Left lung (tissue), 10 donors: ENCODE data around the gene RPL32. TPM values are rescaled to one million over a fixed set of nuclear protein-coding genes. Genes with fewer than 3 reads are reported as not detected.
"Not testable (repeated sequence)": the region's sequence is repeated elsewhere in the genome, so short reads cannot be mapped to it uniquely, and the experiment has no call there.

ENCODE experiments used
- ATAC-seq: fragments of 200-7000 bp; cut with Tn5 transposase; one replicate; pipeline ENCODE4 v1.9.1; 2020; ENCODE audit warnings: moderate library complexity
- DNase-seq, 4 donors: peaks; one replicate each; pipeline ENCODE4 v3.0.0-alpha.2; 2013 to 2020
- H3K27ac ChIP-seq, 2 donors: fragments of 200-600 bp; sonication (generic) in 1 of 2; one replicate each; pipeline versions ENCODE4 v1.5.0 to v1.8.0; 2020 to 2021
- H3K27me3 ChIP-seq, 2 donors: fragments of 200-600 bp; sonication (generic) in 1 of 2; one replicate each; pipeline versions ENCODE4 v1.5.0 to v1.8.0; 2020 to 2021
- H3K36me3 ChIP-seq, 2 donors: fragments of 200-600 bp; sonication (generic) in 1 of 2; one replicate each; pipeline versions ENCODE4 v1.5.0 to v1.8.0; 2020 to 2021
- H3K4me1 ChIP-seq, 2 donors: fragments of 200-600 bp; one replicate each; pipeline ENCODE4 v1.8.0; 2021
- H3K4me3 ChIP-seq, 2 donors: fragments of 200-600 bp; sonication (generic) in 1 of 2; one replicate each; pipeline versions ENCODE4 v1.5.0 to v1.8.0; 2020 to 2021; ENCODE audit warnings: mild to moderate bottlenecking in 1 of 2
- H3K9me3 ChIP-seq, 2 donors: fragments of 200-600 bp; sonication (generic) in 1 of 2; one replicate each; pipeline versions ENCODE4 v1.5.0 to v1.8.0; 2020 to 2021
- CTCF ChIP-seq, 2 donors: fragments of 200-600 bp; sonication (generic) in 1 of 2; IDR thresholded peaks; one replicate each; pipeline versions ENCODE4 v1.5.0 to v1.8.0; 2021; ENCODE audit warnings: antibody characterized with exemption in 2 of 2
- intact Hi-C, 2 donors: fragments of 100-400 bp; cut with DNase I; formaldehyde crosslinking; loops; one replicate each; pipeline versions ENCODE4 v1.11.2 to v1.14.2; 2022
- polyA plus RNA-seq, 6 donors: library from polyadenylated mRNA; unstranded; fragments of 120-200 nt; gene quantifications; one replicate each; pipeline ENCODE4 v1.2.1, GENCODE V29; 2013; ENCODE audit not compliant: insufficient read length in 6 of 6
- total RNA-seq, 2 donors: library from RNA; stranded (reverse); fragmentation: NEBNext Ultra II Directional; extraction: Animal tissue kit (Norgen Biotek cat#: 25700); gene quantifications; one replicate each; pipeline ENCODE4 v1.2.1, GENCODE V29; 2021
- donor health status: DM: no; HTN: yes; CAD: no.
- donor health status: DM: no; HTN: no; CAD: no.

The RPL32 gene
- total and polyA plus RNA-seq, 8 donors = 1,223 to 2,940 (median 2,469) TPM

GRCh38 chr3:12842469-12842868 is 1.1 kb upstream of the RPL32 start:
- H3K9me3 ChIP-seq = no peaks in the 10 kb centered on the region
- TF ChIP-seq CTCF (IDR thresholded peaks at IDR 0.05) = no peak
- H3K4me3 ChIP-seq = no peak overlapping the region
- peaks cover 0 to 27% of the 10 kb centered on the region in 2 donors for H3K36me3 ChIP-seq
- intact Hi-C loops = no loop called here
- no peak overlapping the region for H3K27ac ChIP-seq
- no peaks in the 10 kb centered on the region for H3K27me3 ChIP-seq
- DNase-seq = no peak
- no peak for ATAC-seq
- peaks cover 28 to 35% of the 10 kb centered on the region in 2 donors for H3K4me1 ChIP-seq

- DNase-seq = no peak
- H3K4me3 ChIP-seq = peak overlapping the region in 1 of 2 donors; percentile 88
Observed at GRCh38 chr3:12841970-12842328, 584 bp upstream of the RPL32 start.

GRCh38 chr3:12840591-12841148 is 695 bp downstream of the RPL32 start:
- ATAC-seq (peak; percentile 60), DNase-seq (no peak)
- Histone ChIP-seq H3K27ac (peak overlapping the region; percentile 92 to 98), H3K4me3 (peak overlapping the region; percentile 79 to 88), H3K4me1 (peaks cover 28 to 39% of the 10 kb centered on the region in 2 donors), H3K9me3 (no peaks in the 10 kb centered on the region), H3K27me3 (no peaks in the 10 kb centered on the region), H3K36me3 (peaks cover 1 to 45% of the 10 kb centered on the region in 2 donors)
- TF ChIP-seq CTCF (IDR thresholded peaks at IDR 0.05) = no peak
- intact Hi-C loops = no loop called here

More at GRCh38 chr3:12841970-12842328, 584 bp upstream of the RPL32 start:
- Histone ChIP-seq H3K4me1 (peaks cover 28 to 39% of the 10 kb centered on the region in 2 donors), H3K27ac (peak overlapping the region; percentile 92 to 98), H3K27me3 (no peaks in the 10 kb centered on the region), H3K36me3 (peaks cover 0 to 32% of the 10 kb centered on the region in 2 donors), H3K9me3 (no peaks in the 10 kb centered on the region)
- ATAC-seq = no peak
- intact Hi-C loops = no loop called here
- TF ChIP-seq CTCF (IDR thresholded peaks at IDR 0.05) = peak in 1 of 2 donors; percentile 11

- H3K27me3 ChIP-seq, intact Hi-C loops, H3K9me3 ChIP-seq, H3K27ac ChIP-seq, ATAC-seq, DNase-seq: not testable (repeated sequence)
- Histone ChIP-seq H3K36me3 (peaks cover 4 to 50% of the 10 kb centered on the region in 2 donors), H3K4me1 (peaks cover 28 to 39% of the 10 kb centered on the region in 2 donors), H3K4me3 (peak overlapping the region; percentile 79 to 88)
Observed at GRCh38 chr3:12840148-12840547, 1.2 kb downstream of the RPL32 start.

GRCh38 chr3:12839156-12839946 is 2.0 kb downstream of the RPL32 start:
- peak overlapping the region in 1 of 2 donors; percentile 88 for H3K4me3 ChIP-seq
- no peak for ATAC-seq

More at GRCh38 chr3:12839156-12839946, 2.0 kb downstream of the RPL32 start:
- H3K27ac ChIP-seq = no peak overlapping the region
- no peak for TF ChIP-seq CTCF (IDR thresholded peaks at IDR 0.05)
- no peak for DNase-seq
- no peaks in the 10 kb centered on the region for H3K27me3 ChIP-seq
- intact Hi-C loops = no loop called here
- H3K4me1 ChIP-seq = peaks cover 28 to 39% of the 10 kb centered on the region in 2 donors
- H3K36me3 ChIP-seq = peaks cover 4 to 58% of the 10 kb centered on the region in 2 donors
- no peaks in the 10 kb centered on the region for H3K9me3 ChIP-seq
